Upper lobe of right lung (tissue), 1 donor: ENCODE data around the gene KHDRBS1. TPM values are rescaled to one million over a fixed set of nuclear protein-coding genes. Genes with fewer than 3 reads are reported as not detected.
"Not testable (repeated sequence)": the region's sequence is repeated elsewhere in the genome, so short reads cannot be mapped to it uniquely, and the experiment has no call there.

Experiments
- ATAC-seq: fragments of 200-7000 bp; cut with Tn5 transposase; one replicate; pipeline ENCODE4 v1.9.1; 2020; ENCODE audit warnings: mild to moderate bottlenecking, moderate library complexity
- DNase-seq: peaks from one replicate; pipeline ENCODE4 v3.0.0-alpha.2; 2020
- H3K27ac ChIP-seq: fragments of 200-600 bp; one replicate; pipeline ENCODE4 v1.8.0; 2022
- H3K27me3 ChIP-seq: fragments of 200-600 bp; one replicate; pipeline ENCODE4 v1.8.0; 2022; ENCODE audit warnings: mild to moderate bottlenecking
- H3K36me3 ChIP-seq: fragments of 200-600 bp; one replicate; pipeline ENCODE4 v1.8.0; 2022
- H3K4me1 ChIP-seq: fragments of 200-600 bp; one replicate; pipeline ENCODE4 v1.8.0; 2022
- H3K4me3 ChIP-seq: fragments of 200-600 bp; one replicate; pipeline ENCODE4 v1.8.0; 2022; ENCODE audit warnings: mild to moderate bottlenecking
- H3K9me3 ChIP-seq: fragments of 200-600 bp; one replicate; pipeline ENCODE4 v1.8.0; 2022
- intact Hi-C: fragments of 100-400 bp; cut with DNase I; formaldehyde crosslinking; loops from one replicate; pipeline ENCODE4 v1.11.0; 2022
- microRNA-seq: library from miRNA; unstranded; fragments of <30 nt; microRNA quantifications from one replicate; pipeline ENCODE4 v1.2.0, GENCODE V29; 2020; ENCODE audit warnings: borderline microRNAs expressed
- total RNA-seq: library from RNA; stranded (reverse); fragmentation: NEBNext Ultra II Directional; extraction: Animal tissue kit (Norgen Biotek cat#: 25700); gene quantifications from one replicate; pipeline ENCODE4 v1.2.1, GENCODE V29; 2021
- TF ChIP-seq, protein P1 (sequence below): fragments of 200-600 bp; IDR thresholded peaks from one replicate; pipeline ENCODE4 v1.8.0; 2022; ENCODE audit warnings: antibody characterized with exemption
- donor health status: DM: no; HTN: yes; CAD: no; lungs with severe emphysema.

KHDRBS1 gene
- total RNA-seq, 1 donor from 2014 or later = 81.7 TPM

DNA sequence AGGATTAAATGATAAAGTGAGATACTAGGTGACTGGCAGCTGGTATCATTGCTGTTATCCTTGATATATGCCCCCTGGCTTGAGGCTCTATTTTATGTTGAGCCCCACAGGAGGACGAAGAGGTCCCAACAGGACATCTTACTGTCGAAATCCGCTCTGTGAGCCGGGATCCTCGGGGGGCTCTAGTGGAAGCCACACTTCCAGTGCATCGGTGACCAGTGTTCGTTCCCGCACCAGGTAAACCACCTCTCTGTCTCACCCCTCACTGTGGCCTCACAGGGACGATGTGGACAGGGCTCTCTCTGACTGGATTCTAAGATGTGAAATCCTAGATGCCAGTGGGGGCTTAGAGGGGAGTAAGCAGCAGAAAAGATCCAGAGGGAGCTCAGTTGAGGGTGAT lies 61.2 kb downstream of the KHDRBS1 start:
- intact Hi-C loops = no loop called here
- ATAC-seq = no peak
- no peak for DNase-seq
- no peaks in the 10 kb centered on the region for H3K27me3 ChIP-seq
- H3K4me3 ChIP-seq = no peak overlapping the region
- peaks cover 35% of the 10 kb centered on the region for H3K36me3 ChIP-seq
- TF ChIP-seq, protein P1, sequence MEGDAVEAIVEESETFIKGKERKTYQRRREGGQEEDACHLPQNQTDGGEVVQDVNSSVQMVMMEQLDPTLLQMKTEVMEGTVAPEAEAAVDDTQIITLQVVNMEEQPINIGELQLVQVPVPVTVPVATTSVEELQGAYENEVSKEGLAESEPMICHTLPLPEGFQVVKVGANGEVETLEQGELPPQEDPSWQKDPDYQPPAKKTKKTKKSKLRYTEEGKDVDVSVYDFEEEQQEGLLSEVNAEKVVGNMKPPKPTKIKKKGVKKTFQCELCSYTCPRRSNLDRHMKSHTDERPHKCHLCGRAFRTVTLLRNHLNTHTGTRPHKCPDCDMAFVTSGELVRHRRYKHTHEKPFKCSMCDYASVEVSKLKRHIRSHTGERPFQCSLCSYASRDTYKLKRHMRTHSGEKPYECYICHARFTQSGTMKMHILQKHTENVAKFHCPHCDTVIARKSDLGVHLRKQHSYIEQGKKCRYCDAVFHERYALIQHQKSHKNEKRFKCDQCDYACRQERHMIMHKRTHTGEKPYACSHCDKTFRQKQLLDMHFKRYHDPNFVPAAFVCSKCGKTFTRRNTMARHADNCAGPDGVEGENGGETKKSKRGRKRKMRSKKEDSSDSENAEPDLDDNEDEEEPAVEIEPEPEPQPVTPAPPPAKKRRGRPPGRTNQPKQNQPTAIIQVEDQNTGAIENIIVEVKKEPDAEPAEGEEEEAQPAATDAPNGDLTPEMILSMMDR = no peak
- H3K4me1 ChIP-seq = peaks cover 13% of the 10 kb centered on the region
- H3K27ac ChIP-seq = no peak overlapping the region
- no peaks in the 10 kb centered on the region for H3K9me3 ChIP-seq

DNA sequence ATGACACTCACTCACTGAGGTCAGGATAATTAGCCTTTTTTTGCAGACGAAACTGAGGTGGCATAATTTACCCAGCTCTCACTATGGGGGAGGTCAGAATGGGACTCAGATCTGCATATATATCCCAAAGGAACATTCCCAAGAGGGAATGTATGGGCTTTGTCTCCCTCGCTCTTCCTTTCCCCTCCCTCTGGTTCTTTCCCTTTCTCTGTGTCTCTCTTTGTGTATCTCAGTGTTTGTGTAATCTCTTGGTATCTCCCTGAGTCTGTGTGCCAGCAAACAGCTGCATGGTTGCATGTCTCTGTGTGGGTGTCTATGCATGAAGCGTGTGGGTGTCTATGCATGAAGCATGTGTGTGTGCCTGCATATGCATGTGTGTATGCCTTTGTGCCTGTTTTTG lies 63.8 kb downstream of the KHDRBS1 start:
- TF ChIP-seq, protein P1 = no peak
- intact Hi-C loops = no loop called here
- H3K4me1 ChIP-seq = peaks cover 6% of the 10 kb centered on the region
- H3K27ac ChIP-seq = no peak overlapping the region
- H3K4me3 ChIP-seq = no peak overlapping the region
- no peak for ATAC-seq
- DNase-seq = no peak
- no peaks in the 10 kb centered on the region for H3K9me3 ChIP-seq
- H3K27me3 ChIP-seq = no peaks in the 10 kb centered on the region
- peaks cover 41% of the 10 kb centered on the region for H3K36me3 ChIP-seq

DNA sequence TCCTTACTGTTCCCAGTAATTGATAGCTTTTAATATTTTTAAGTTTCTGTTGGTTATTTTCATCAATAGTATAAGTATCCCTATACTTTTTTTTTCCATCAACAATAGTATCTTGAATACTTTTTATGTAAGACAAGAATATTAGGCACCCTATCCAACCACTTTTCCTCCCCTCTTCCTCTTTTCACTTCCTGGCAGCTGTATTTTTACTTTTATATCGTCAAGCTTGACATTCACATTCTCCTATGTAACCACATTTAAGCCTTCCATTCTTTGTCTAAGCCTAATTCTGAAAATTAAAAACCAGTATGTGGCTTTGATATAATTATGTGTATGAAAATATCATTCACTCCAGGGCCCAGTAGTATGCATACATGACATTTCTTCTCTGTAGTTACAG lies 68.4 kb downstream of the KHDRBS1 start:
- ATAC-seq = no peak
- Histone ChIP-seq H3K9me3 (no peaks in the 10 kb centered on the region), H3K36me3 (peaks cover 49% of the 10 kb centered on the region), H3K4me3 (no peak overlapping the region), H3K4me1 (no peaks in the 10 kb centered on the region), H3K27ac (no peak overlapping the region), H3K27me3 (no peaks in the 10 kb centered on the region)
- TF ChIP-seq, protein P1 = no peak
- intact Hi-C loops = no loop called here
- no peak for DNase-seq

DNA sequence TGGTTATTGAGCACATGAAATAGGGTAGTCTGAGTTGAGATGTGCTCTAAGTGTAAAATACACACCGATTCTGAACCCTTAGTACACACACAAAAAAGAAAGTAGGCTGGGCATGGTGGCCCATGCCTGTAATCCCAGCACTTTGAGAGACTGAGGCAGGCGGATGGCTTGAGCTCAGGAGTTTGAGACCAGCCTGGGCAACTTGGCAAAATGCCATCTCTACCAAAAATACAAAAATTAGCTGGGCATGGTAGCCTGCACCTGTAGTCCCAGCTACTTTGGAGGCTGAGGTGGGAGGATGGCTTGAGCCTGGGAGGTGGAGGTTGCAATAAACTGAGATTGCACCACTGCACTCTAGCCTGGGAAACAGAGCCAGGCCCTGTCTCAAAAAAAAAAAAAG lies 72.7 kb downstream of the KHDRBS1 start:
- not testable (repeated sequence) for H3K4me3 ChIP-seq, DNase-seq
- H3K36me3 ChIP-seq = peaks cover 42% of the 10 kb centered on the region

DNA sequence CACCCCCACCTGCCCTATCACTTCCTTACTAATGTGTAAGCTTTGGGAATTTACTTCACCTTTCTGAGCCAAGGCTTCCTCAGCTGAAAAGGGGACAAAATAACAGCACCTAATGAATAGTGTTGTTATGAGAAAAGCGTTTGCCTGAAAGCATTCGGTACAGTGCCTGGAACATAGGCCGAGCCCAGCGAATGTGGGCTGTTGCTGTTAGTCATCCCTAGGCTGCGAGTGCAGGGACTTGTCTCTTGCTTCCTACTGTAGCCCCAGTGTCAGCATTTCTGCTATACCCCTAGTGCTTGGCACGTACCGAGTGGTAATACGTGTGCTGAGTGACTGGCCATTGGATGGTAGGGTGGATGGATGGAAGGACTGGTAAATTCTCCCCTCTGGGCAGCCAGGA lies 77.5 kb downstream of the KHDRBS1 start:
- ATAC-seq (no peak), DNase-seq (no peak)
- peaks cover 61% of the 10 kb centered on the region for H3K36me3 ChIP-seq
- H3K4me3 ChIP-seq = no peak overlapping the region
- no peak overlapping the region for H3K27ac ChIP-seq
- intact Hi-C loops = no loop called here
- H3K4me1 ChIP-seq = no peaks in the 10 kb centered on the region
- TF ChIP-seq, protein P1 = no peak
- H3K9me3 ChIP-seq = no peaks in the 10 kb centered on the region
- no peaks in the 10 kb centered on the region for H3K27me3 ChIP-seq

More for the DNA sequence above, 72.7 kb downstream of the KHDRBS1 start:
- ATAC-seq, intact Hi-C loops, H3K4me1 ChIP-seq, H3K9me3 ChIP-seq, H3K27me3 ChIP-seq, H3K27ac ChIP-seq: not testable (repeated sequence)

DNA sequence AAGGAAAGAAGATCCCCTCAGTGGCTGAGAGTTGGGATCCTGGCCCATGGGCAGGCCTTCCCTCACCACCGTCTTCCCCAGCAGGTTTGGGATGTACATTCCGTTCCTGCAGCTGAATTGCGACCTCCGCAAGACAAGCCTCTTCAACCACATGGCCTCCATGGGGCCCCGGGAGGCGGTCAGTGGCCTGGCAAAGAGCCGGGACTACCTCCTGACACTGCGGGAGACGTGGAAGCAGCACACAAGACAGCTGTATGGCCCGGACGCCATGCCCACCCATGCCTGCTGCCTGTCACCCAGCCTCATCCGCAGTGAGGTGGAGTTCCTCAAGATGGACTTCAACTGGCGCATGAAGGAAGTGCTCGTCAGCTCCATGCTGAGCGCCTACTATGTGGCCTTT lies 77.9 kb downstream of the KHDRBS1 start:
- peaks cover 61% of the 10 kb centered on the region for H3K36me3 ChIP-seq
- no peaks in the 10 kb centered on the region for H3K9me3 ChIP-seq
- intact Hi-C loops = no loop called here
- no peak for DNase-seq
- no peaks in the 10 kb centered on the region for H3K27me3 ChIP-seq
- H3K4me3 ChIP-seq = no peak overlapping the region
- H3K27ac ChIP-seq = no peak overlapping the region
- no peaks in the 10 kb centered on the region for H3K4me1 ChIP-seq
- ATAC-seq = no peak
- TF ChIP-seq, protein P1 = no peak

Small RNA genes lying within 50 kb of the gene (microRNA-seq; reads per million reads assigned to microRNA genes)
- gene MIR5585 = not detected

Other genes starting within 250 kb of the KHDRBS1 start
- gene ADGRB2, start 249.5 kb upstream of the KHDRBS1 start, total RNA-seq = 0.69 TPM
- gene SPOCD1, start 197.8 kb upstream of the KHDRBS1 start, total RNA-seq = 31.4 TPM
- 244 TPM for gene PTP4A2, start 75.5 kb upstream of the KHDRBS1 start, total RNA-seq
- gene TMEM39B, start 59.1 kb downstream of the KHDRBS1 start, total RNA-seq = 18.1 TPM
- 69.2 TPM for gene KPNA6, start 94.2 kb downstream of the KHDRBS1 start, total RNA-seq
- gene TXLNA, start 165.8 kb downstream of the KHDRBS1 start, total RNA-seq = 47.5 TPM
- 2.7 TPM for gene CCDC28B, start 186.7 kb downstream of the KHDRBS1 start, total RNA-seq
- gene IQCC, start 191.8 kb downstream of the KHDRBS1 start, total RNA-seq = 1.2 TPM
- not detected for gene DCDC2B, start 195.2 kb downstream of the KHDRBS1 start, total RNA-seq
- 22.3 TPM for gene TMEM234, start 208.5 kb downstream of the KHDRBS1 start, total RNA-seq
- 116 TPM for gene EIF3I, start 208.5 kb downstream of the KHDRBS1 start, total RNA-seq
- gene FAM167B, start 233.4 kb downstream of the KHDRBS1 start, total RNA-seq = 65.9 TPM
- gene LCK, start 237.4 kb downstream of the KHDRBS1 start, total RNA-seq = 8.3 TPM